Liver (tissue), 9 donors: ENCODE results near the gene NFIB. TPM values are rescaled to one million over a fixed set of nuclear protein-coding genes. Genes with fewer than 3 reads are reported as not detected.

Experiments
- DNase-seq: peaks from one replicate; pipeline ENCODE4 v3.0.0-alpha.2; 2017; ENCODE audit warnings: low spot score
- H3K27ac ChIP-seq, 2 donors: one replicate each; pipeline ENCODE4 v1.7.0; 2013; ENCODE audit warnings: inconsistent platforms in 2 of 2, low read length in 2 of 2, control low read depth in 1 of 2, low read depth in 1 of 2, mild to moderate bottlenecking in 1 of 2
- H3K27me3 ChIP-seq, 4 donors: one replicate each; pipeline versions ENCODE4 v1.6.1 to v1.7.0; 2013; ENCODE audit warnings: low read length in 3 of 4, inconsistent platforms in 1 of 4, mild to moderate bottlenecking in 1 of 4, moderate library complexity in 1 of 4; ENCODE audit not compliant: control insufficient read depth in 4 of 4, insufficient read depth in 4 of 4
- H3K36me3 ChIP-seq, 4 donors: one replicate each; pipeline versions ENCODE4 v1.6.1 to v1.7.0; 2013; ENCODE audit warnings: low read length in 3 of 4, mild to moderate bottlenecking in 3 of 4, low read depth in 1 of 4, moderate library complexity in 1 of 4; ENCODE audit not compliant: control insufficient read depth in 4 of 4, insufficient read depth in 3 of 4
- H3K4me1 ChIP-seq, 4 donors: one replicate each; pipeline versions ENCODE4 v1.6.1 to v1.7.0; 2013; ENCODE audit warnings: low read length in 3 of 4, mild to moderate bottlenecking in 3 of 4, moderate library complexity in 1 of 4; ENCODE audit not compliant: control insufficient read depth in 4 of 4, insufficient read depth in 4 of 4
- H3K4me3 ChIP-seq, 3 donors: one replicate each; pipeline versions ENCODE4 v1.6.1 to v1.7.0; 2013; ENCODE audit warnings: low read length in 3 of 3, control low read depth in 1 of 3, low read depth in 1 of 3, mild to moderate bottlenecking in 1 of 3
- H3K9ac ChIP-seq, 2 donors: one replicate each; pipeline ENCODE4 v1.7.0; 2013; ENCODE audit warnings: low read length in 2 of 2, mild to moderate bottlenecking in 2 of 2, moderate library complexity in 2 of 2, control low read depth in 1 of 2, low read depth in 1 of 2
- H3K9me3 ChIP-seq, 4 donors: one replicate each; pipeline versions ENCODE4 v1.6.1 to v1.7.0; 2013; ENCODE audit warnings: low read length in 3 of 4; ENCODE audit not compliant: control insufficient read depth in 4 of 4
- ATF3 ChIP-seq: IDR thresholded peaks from 2 replicates; pipeline ENCODE4 v1.6.1; 2016; ENCODE audit warnings: antibody characterized with exemption
- CTCF ChIP-seq: fragments of 150-350 bp; IDR thresholded peaks from 2 replicates; pipeline ENCODE4 v1.5.1; 2017; ENCODE audit warnings: improper control_type of control experiment, low read depth, low read length; ENCODE audit not compliant: missing input control
- EGR1 ChIP-seq, 2 donors: IDR thresholded peaks; 2 replicates each; pipeline ENCODE4 v1.6.1; 2016 to 2018; ENCODE audit warnings: antibody characterized with exemption in 2 of 2, low read depth in 2 of 2
- FOXA1 ChIP-seq: IDR thresholded peaks from 2 replicates; pipeline ENCODE4 v1.6.1; 2016; ENCODE audit warnings: antibody characterized with exemption
- GABPA ChIP-seq, 2 donors: IDR thresholded peaks in 1 of 2; conservative IDR thresholded peaks in 1 of 2; 2 replicates each; pipeline ENCODE4 v1.6.1; 2016; ENCODE audit warnings: antibody characterized with exemption in 2 of 2, mild to moderate bottlenecking in 1 of 2, moderate library complexity in 1 of 2
- MAX ChIP-seq: IDR thresholded peaks from 2 replicates; pipeline ENCODE4 v1.6.1; 2016; ENCODE audit warnings: antibody characterized with exemption
- NR2F2 ChIP-seq: IDR thresholded peaks from 2 replicates; pipeline ENCODE4 v1.6.1; 2016; ENCODE audit warnings: antibody characterized with exemption
- RAD21 ChIP-seq, 2 donors: IDR thresholded peaks; 2 replicates each; pipeline ENCODE4 v1.6.1; 2016; ENCODE audit warnings: antibody characterized with exemption in 2 of 2, mild to moderate bottlenecking in 2 of 2
- REST ChIP-seq: IDR thresholded peaks from 2 replicates; pipeline ENCODE4 v1.6.1; 2016; ENCODE audit warnings: antibody characterized with exemption, mild to moderate bottlenecking
- SP1 ChIP-seq: IDR thresholded peaks from 2 replicates; pipeline ENCODE4 v1.6.1; 2018; ENCODE audit warnings: antibody characterized with exemption, mild to moderate bottlenecking
- TAF1 ChIP-seq: conservative IDR thresholded peaks from 2 replicates; pipeline ENCODE4 v1.6.1; 2016; ENCODE audit warnings: antibody characterized with exemption, mild to moderate bottlenecking
- YY1 ChIP-seq: IDR thresholded peaks from 2 replicates; pipeline ENCODE4 v1.6.1; 2016; ENCODE audit warnings: antibody characterized with exemption, mild to moderate bottlenecking
- ZBTB33 ChIP-seq: IDR thresholded peaks from 2 replicates; pipeline ENCODE4 v1.6.1; 2016; ENCODE audit warnings: antibody characterized with exemption
- WGBS: extraction: QIAGEN DNeasy Blood & Tissue Kit; methylation state at CpG from one replicate; pipeline ENCODE4 v1.1.7; 2013; 5-methylcytosine and 5-hydroxymethylcytosine counted together
- polyA plus RNA-seq, 2 donors: library from polyadenylated mRNA; stranded (reverse) in 1 of 2; unstranded in 1 of 2; fragments of 200-250 nt in 1 of 2; fragments of >200 nt in 1 of 2; fragmentation: Nextera tagmentation in 1 of 2; extraction: Ambion mirVana in 1 of 2; gene quantifications; one replicate each; pipeline versions ENCODE4 v1.2.1 to v1.2.3, GENCODE V29; 2013 to 2015
- total RNA-seq, 2 donors: library from RNA; depleted of rRNA; stranded (reverse); fragments of >200 nt; gene quantifications; one replicate each; pipeline ENCODE4 v1.2.3, GENCODE V29; 2014
- donor health status: healthy.
- donor health status: healthy.
- donor health status: healthy.
- donor health status: healthy.
- donor health status: healthy.

Gene NFIB
- total and polyA plus RNA-seq, 4 donors = 3.2 to 23.2 (median 8.0) TPM

- TF ChIP-seq ZBTB33 = no peak
- TF ChIP-seq ATF3 = no peak
Observed at GRCh38 chr9:14063756-14064155, 250.2 kb downstream of the NFIB start (continued).

GRCh38 chr9:14062586-14063221 is 251.2 kb downstream of the NFIB start:
- Histone ChIP-seq H3K4me3 (no peak overlapping the region), H3K4me1 (no peaks in the 10 kb centered on the region), H3K9me3 (peaks cover 0 to 2% (median 0%) of the 10 kb centered on the region in 4 donors), H3K36me3 (no peaks in the 10 kb centered on the region), H3K27me3 (no peaks in the 10 kb centered on the region), H3K27ac (no peak overlapping the region), H3K9ac (no peak overlapping the region)
- 82% methylated on average over 9 of the region's 9 CpGs for WGBS
- TF ChIP-seq YY1 = no peak
- no peak for TF ChIP-seq NR2F2
- TF ChIP-seq REST = no peak
- no peak for TF ChIP-seq GABPA (IDR thresholded peaks at IDR 0.05 in 1 of 2, conservative IDR thresholded peaks at IDR 0.05 in 1 of 2)
- no peak for TF ChIP-seq TAF1
- no peak for TF ChIP-seq FOXA1
- TF ChIP-seq SP1 = no peak
- no peak for DNase-seq

- TF ChIP-seq TAF1 (no peak), MAX (no peak), FOXA1 (no peak), EGR1 (IDR thresholded peaks at IDR 0.05; ENCODE audit: low read depth in 2 of 2) (no peak), RAD21 (IDR thresholded peaks at IDR 0.05) (no peak), ATF3 (no peak), ZBTB33 (no peak), CTCF (no peak)
- Histone ChIP-seq H3K9me3 (peaks cover 0 to 2% (median 0%) of the 10 kb centered on the region in 4 donors), H3K27ac (no peak overlapping the region), H3K4me3 (no peak overlapping the region), H3K36me3 (no peaks in the 10 kb centered on the region), H3K4me1 (no peaks in the 10 kb centered on the region), H3K27me3 (no peaks in the 10 kb centered on the region), H3K9ac (no peak overlapping the region)
- no peak for DNase-seq
- 90% methylated on average over 15 of the region's 15 CpGs for WGBS
Observed at GRCh38 chr9:14061936-14062585, 251.9 kb downstream of the NFIB start.
